HEK293 (cell line): ENCODE measurements around the gene FNDC11.
A peak's percentile ranks its signal among the peaks of the same experiment; 100 is the strongest.

ENCODE experiments used
- HOXC10 ChIP-seq: sonication (generic); formaldehyde crosslinking; IDR thresholded peaks from 2 replicates; pipeline ENCODE4 v1.8.1; 2023; ENCODE audit warnings: mild to moderate bottlenecking, missing genetic modification reagents
- PRDM2 ChIP-seq: fragments of 450-650 bp; formaldehyde crosslinking; IDR thresholded peaks from 2 replicates; pipeline ENCODE4 v1.5.1; 2016; ENCODE audit warnings: missing biosample characterization, missing genetic modification characterization, borderline replicate concordance
- ZIC2 ChIP-seq: fragments of 450-650 bp; formaldehyde crosslinking; IDR thresholded peaks from 2 replicates; pipeline ENCODE4 v1.5.1; 2016; ENCODE audit warnings: missing biosample characterization, missing genetic modification characterization
- ZNF16 ChIP-seq: fragments of 450-650 bp; formaldehyde crosslinking; IDR thresholded peaks from 2 replicates; pipeline ENCODE4 v1.5.1; 2016; ENCODE audit warnings: low read depth, missing biosample characterization, missing genetic modification characterization
- ZNF169 ChIP-seq: fragments of 450-650 bp; formaldehyde crosslinking; IDR thresholded peaks from 2 replicates; pipeline ENCODE4 v1.5.1; 2016; ENCODE audit warnings: missing biosample characterization, missing genetic modification characterization
- ZNF184 ChIP-seq: fragments of 450-650 bp; IDR thresholded peaks from 2 replicates; pipeline ENCODE4 v1.5.1; 2018; ENCODE audit warnings: missing biosample characterization, mild to moderate bottlenecking, missing genetic modification characterization
- ZNF2 ChIP-seq: fragments of 450-650 bp; formaldehyde crosslinking; IDR thresholded peaks from 2 replicates; pipeline ENCODE4 v1.5.1; 2016; ENCODE audit warnings: missing biosample characterization, missing genetic modification characterization
- ZNF350 ChIP-seq: fragments of 450-650 bp; formaldehyde crosslinking; IDR thresholded peaks from 2 replicates; pipeline ENCODE4 v1.5.0; 2017; ENCODE audit warnings: missing biosample characterization, mild to moderate bottlenecking, missing genetic modification characterization
- ZNF394 ChIP-seq: fragments of 450-650 bp; formaldehyde crosslinking; IDR thresholded peaks from 2 replicates; pipeline ENCODE4 v1.5.1; 2016; ENCODE audit warnings: missing biosample characterization, missing genetic modification characterization, mild to moderate bottlenecking, moderate library complexity, borderline replicate concordance
- ZNF510 ChIP-seq: fragments of 450-650 bp; formaldehyde crosslinking; IDR thresholded peaks from 2 replicates; pipeline ENCODE4 v1.5.1; 2018; ENCODE audit warnings: mild to moderate bottlenecking, missing genetic modification characterization, missing biosample characterization; ENCODE audit not compliant: insufficient replicate concordance
- ZNF548 ChIP-seq: fragments of 450-650 bp; formaldehyde crosslinking; IDR thresholded peaks from 2 replicates; pipeline ENCODE4 v1.5.1; 2016; ENCODE audit warnings: missing biosample characterization, missing genetic modification characterization
- ZNF621 ChIP-seq: fragments of 450-650 bp; formaldehyde crosslinking; IDR thresholded peaks from 2 replicates; pipeline ENCODE4 v1.5.1; 2017; ENCODE audit warnings: missing biosample characterization, missing genetic modification characterization
- ZNF639 ChIP-seq: fragments of 450-650 bp; formaldehyde crosslinking; IDR thresholded peaks from 2 replicates; pipeline ENCODE4 v1.5.1; 2016; ENCODE audit warnings: missing biosample characterization, missing genetic modification characterization
- ZNF645 ChIP-seq: fragments of 450-650 bp; formaldehyde crosslinking; IDR thresholded peaks from 2 replicates; pipeline ENCODE4; 2016; ENCODE audit warnings: missing biosample characterization, missing genetic modification characterization
- ZNF658 ChIP-seq: fragments of 450-650 bp; formaldehyde crosslinking; IDR thresholded peaks from 2 replicates; pipeline ENCODE4; 2016; ENCODE audit warnings: missing biosample characterization, missing genetic modification characterization
- ZNF670 ChIP-seq: fragments of 450-650 bp; formaldehyde crosslinking; IDR thresholded peaks from 2 replicates; pipeline ENCODE4 v1.5.1; 2016; ENCODE audit warnings: missing biosample characterization, missing genetic modification characterization, low read depth
- ZNF677 ChIP-seq: fragments of 450-650 bp; IDR thresholded peaks from 2 replicates; pipeline ENCODE4 v1.5.0; 2018; ENCODE audit warnings: missing biosample characterization, mild to moderate bottlenecking, missing genetic modification characterization, moderate library complexity
- ZNF707 ChIP-seq: fragments of 450-650 bp; formaldehyde crosslinking; IDR thresholded peaks from 2 replicates; pipeline ENCODE4 v1.5.1; 2016; ENCODE audit warnings: missing biosample characterization, missing genetic modification characterization
- ZNF776 ChIP-seq: fragments of 450-650 bp; formaldehyde crosslinking; IDR thresholded peaks from 2 replicates; pipeline ENCODE4 v1.5.0; 2017; ENCODE audit warnings: missing biosample characterization, missing genetic modification characterization, borderline replicate concordance
- ZNF785 ChIP-seq: fragments of 450-650 bp; formaldehyde crosslinking; IDR thresholded peaks from 2 replicates; pipeline ENCODE4 v1.5.1; 2016; ENCODE audit warnings: missing biosample characterization, missing genetic modification characterization
- TF ChIP-seq, protein P1 (sequence below): fragments of 450-650 bp; formaldehyde crosslinking; IDR thresholded peaks from 2 replicates; pipeline ENCODE4 v1.5.1; 2016; ENCODE audit warnings: missing biosample characterization, missing genetic modification characterization
- TF ChIP-seq, protein P2 (sequence below): fragments of 450-650 bp; formaldehyde crosslinking; IDR thresholded peaks from 2 replicates; pipeline ENCODE4 v1.5.1; 2016; ENCODE audit warnings: missing biosample characterization, missing genetic modification characterization
- TF ChIP-seq, protein P3 (sequence below): fragments of 450-650 bp; formaldehyde crosslinking; IDR thresholded peaks from 2 replicates; pipeline ENCODE4 v1.5.1; 2016; ENCODE audit warnings: missing biosample characterization, missing genetic modification characterization
- TF ChIP-seq, protein P4 (sequence below): fragments of 450-650 bp; IDR thresholded peaks from 2 replicates; pipeline ENCODE4 v1.5.1; 2018; ENCODE audit warnings: missing biosample characterization, mild to moderate bottlenecking, missing genetic modification characterization

The FNDC11 gene

DNA sequence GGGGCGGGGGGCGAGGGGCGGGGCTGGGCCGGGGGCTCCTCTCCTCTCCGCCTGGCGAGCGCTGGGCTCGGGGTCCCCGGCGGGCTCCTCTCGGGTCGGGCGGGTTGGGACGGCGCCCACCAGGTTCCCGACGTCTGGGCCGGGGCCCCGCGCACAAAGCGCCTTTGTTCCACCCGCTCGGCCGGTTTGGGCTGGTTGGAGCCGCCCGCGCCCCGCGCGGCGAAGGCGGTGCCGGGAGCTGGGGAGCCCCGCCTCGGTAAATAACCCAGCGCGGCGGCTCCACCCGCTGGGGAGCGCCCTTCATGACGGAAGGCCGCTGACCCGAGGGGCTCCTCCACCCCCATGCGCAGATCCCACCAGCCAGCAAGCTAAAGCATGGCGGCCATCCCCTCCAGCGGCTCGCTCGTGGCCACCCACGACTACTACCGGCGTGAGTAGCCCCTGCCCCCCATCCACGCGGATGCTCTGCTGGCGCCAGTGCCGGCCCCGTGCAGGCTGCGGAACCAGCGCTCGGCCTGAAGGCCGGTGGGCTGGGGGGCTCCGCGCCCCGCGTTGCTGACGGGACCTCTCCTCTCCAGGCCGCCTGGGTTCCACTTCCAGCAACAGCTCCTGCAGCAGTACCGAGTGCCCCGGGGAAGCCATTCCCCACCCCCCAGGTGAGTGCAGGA is 32.9 kb upstream of the FNDC11 start (continued):
- TF ChIP-seq, protein P1, sequence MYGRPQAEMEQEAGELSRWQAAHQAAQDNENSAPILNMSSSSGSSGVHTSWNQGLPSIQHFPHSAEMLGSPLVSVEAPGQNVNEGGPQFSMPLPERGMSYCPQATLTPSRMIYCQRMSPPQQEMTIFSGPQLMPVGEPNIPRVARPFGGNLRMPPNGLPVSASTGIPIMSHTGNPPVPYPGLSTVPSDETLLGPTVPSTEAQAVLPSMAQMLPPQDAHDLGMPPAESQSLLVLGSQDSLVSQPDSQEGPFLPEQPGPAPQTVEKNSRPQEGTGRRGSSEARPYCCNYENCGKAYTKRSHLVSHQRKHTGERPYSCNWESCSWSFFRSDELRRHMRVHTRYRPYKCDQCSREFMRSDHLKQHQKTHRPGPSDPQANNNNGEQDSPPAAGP (tag by site-specific recombination): 0 out of 2 replicates have a peak, but pooled peaks have one; percentile 32
- TF ChIP-seq ZNF639 (tag by site-specific recombination) (no peak), ZNF677 (no peak), ZNF548 (no peak), ZNF394 (tag by site-specific recombination) (no peak), ZIC2 (0 out of 2 replicates have a peak, but pooled peaks have one; percentile 6), ZNF776 (tag by site-specific recombination) (no peak), ZNF184 (tag by site-specific recombination) (no peak), PRDM2 (tag by site-specific recombination) (no peak), ZNF645 (no peak), ZNF670 (tag by site-specific recombination) (no peak), ZNF707 (tag by site-specific recombination) (no peak), ZNF169 (tag by site-specific recombination) (no peak), HOXC10 (CRISPR knock-in tag) (no peak), ZNF621 (tag by site-specific recombination) (no peak), ZNF2 (tag by site-specific recombination) (no peak), ZNF350 (no peak), ZNF16 (tag by site-specific recombination) (no peak), ZNF510 (tag by site-specific recombination) (no peak), ZNF785 (tag by site-specific recombination) (no peak), ZNF658 (tag by site-specific recombination) (no peak)
- TF ChIP-seq, protein P2, sequence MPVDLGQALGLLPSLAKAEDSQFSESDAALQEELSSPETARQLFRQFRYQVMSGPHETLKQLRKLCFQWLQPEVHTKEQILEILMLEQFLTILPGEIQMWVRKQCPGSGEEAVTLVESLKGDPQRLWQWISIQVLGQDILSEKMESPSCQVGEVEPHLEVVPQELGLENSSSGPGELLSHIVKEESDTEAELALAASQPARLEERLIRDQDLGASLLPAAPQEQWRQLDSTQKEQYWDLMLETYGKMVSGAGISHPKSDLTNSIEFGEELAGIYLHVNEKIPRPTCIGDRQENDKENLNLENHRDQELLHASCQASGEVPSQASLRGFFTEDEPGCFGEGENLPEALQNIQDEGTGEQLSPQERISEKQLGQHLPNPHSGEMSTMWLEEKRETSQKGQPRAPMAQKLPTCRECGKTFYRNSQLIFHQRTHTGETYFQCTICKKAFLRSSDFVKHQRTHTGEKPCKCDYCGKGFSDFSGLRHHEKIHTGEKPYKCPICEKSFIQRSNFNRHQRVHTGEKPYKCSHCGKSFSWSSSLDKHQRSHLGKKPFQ (tag by site-specific recombination): no peak
- TF ChIP-seq, protein P3, sequence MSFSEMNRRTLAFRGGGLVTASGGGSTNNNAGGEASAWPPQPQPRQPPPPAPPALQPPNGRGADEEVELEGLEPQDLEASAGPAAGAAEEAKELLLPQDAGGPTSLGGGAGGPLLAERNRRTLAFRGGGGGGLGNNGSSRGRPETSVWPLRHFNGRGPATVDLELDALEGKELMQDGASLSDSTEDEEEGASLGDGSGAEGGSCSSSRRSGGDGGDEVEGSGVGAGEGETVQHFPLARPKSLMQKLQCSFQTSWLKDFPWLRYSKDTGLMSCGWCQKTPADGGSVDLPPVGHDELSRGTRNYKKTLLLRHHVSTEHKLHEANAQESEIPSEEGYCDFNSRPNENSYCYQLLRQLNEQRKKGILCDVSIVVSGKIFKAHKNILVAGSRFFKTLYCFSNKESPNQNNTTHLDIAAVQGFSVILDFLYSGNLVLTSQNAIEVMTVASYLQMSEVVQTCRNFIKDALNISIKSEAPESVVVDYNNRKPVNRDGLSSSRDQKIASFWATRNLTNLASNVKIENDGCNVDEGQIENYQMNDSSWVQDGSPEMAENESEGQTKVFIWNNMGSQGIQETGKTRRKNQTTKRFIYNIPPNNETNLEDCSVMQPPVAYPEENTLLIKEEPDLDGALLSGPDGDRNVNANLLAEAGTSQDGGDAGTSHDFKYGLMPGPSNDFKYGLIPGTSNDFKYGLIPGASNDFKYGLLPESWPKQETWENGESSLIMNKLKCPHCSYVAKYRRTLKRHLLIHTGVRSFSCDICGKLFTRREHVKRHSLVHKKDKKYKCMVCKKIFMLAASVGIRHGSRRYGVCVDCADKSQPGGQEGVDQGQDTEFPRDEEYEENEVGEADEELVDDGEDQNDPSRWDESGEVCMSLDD: peak; percentile 77
- TF ChIP-seq, protein P4, sequence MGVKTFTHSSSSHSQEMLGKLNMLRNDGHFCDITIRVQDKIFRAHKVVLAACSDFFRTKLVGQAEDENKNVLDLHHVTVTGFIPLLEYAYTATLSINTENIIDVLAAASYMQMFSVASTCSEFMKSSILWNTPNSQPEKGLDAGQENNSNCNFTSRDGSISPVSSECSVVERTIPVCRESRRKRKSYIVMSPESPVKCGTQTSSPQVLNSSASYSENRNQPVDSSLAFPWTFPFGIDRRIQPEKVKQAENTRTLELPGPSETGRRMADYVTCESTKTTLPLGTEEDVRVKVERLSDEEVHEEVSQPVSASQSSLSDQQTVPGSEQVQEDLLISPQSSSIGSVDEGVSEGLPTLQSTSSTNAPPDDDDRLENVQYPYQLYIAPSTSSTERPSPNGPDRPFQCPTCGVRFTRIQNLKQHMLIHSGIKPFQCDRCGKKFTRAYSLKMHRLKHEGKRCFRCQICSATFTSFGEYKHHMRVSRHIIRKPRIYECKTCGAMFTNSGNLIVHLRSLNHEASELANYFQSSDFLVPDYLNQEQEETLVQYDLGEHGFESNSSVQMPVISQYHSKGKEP (tag by site-specific recombination): no peak
